Subcutaneous adipose tissue (tissue), 4 donors: ENCODE measurements around the gene CPLX3. TPM values are rescaled to one million over a fixed set of nuclear protein-coding genes. Genes with fewer than 3 reads are reported as not detected.

Experiments used
- total RNA-seq, 4 donors: library from RNA; depleted of rRNA; stranded (reverse); fragments of >200 nt; gene quantifications; one replicate each; pipeline ENCODE4 v1.1.0, GENCODE V29; 2016
- TF ChIP-seq, protein P1 (sequence below): fragments of 450-650 bp; IDR thresholded peaks from one replicate; pipeline ENCODE4 v1.5.1; 2016; ENCODE audit warnings: low read depth, mild to moderate bottlenecking, control low read depth, antibody characterized with exemption, moderate library complexity

CPLX3 gene
- total RNA-seq, 4 donors from 2014 or later, result not detected

DNA sequence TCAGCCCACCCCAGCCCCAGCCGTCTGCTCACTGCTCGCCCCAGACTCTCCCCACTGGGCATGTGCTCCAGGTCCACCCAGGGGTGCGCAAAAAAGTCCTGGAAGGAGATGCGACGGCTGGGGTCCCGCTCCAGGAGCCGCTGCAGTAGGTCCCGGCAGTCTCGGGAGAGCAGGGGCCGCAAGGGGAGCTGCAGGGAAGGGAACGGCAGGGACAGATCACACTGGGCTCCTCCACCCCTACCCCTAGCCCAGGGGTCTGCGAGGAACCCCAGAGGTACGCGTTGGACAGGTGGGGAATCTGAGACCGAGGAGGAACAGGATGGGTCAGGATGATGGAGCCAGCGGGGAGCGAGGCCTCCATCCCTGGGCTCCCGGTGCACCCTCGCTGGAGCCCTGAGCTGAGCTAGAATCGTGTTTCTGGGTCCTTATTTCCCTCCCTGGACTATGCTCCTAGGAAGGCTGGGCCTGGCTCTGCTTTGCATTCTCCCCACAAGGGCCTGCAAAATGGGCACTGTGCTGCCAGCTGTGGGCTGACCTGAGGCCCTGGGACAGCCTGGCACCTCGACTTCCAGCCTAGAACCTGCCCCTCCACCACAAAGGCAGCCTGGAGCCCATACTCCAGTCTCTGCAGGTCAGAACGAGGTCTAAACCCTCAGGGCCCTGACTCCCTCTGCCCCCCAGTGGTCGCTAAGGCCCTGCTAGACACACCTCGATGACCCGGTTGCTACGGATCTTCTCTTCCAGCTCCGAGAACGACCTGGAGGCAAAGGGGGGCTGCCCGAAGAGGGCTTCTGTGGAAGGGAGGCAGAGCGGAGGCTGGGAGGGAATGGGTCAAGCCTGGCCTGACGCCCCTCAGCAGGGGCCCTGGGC lies 13.3 kb downstream of the CPLX3 start:
- TF ChIP-seq, protein P1, sequence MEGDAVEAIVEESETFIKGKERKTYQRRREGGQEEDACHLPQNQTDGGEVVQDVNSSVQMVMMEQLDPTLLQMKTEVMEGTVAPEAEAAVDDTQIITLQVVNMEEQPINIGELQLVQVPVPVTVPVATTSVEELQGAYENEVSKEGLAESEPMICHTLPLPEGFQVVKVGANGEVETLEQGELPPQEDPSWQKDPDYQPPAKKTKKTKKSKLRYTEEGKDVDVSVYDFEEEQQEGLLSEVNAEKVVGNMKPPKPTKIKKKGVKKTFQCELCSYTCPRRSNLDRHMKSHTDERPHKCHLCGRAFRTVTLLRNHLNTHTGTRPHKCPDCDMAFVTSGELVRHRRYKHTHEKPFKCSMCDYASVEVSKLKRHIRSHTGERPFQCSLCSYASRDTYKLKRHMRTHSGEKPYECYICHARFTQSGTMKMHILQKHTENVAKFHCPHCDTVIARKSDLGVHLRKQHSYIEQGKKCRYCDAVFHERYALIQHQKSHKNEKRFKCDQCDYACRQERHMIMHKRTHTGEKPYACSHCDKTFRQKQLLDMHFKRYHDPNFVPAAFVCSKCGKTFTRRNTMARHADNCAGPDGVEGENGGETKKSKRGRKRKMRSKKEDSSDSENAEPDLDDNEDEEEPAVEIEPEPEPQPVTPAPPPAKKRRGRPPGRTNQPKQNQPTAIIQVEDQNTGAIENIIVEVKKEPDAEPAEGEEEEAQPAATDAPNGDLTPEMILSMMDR, result no peak

GRCh38 chr15:74840851-74841775 lies 14.7 kb downstream of the CPLX3 start:
- TF ChIP-seq, protein P1, result no peak

DNA sequence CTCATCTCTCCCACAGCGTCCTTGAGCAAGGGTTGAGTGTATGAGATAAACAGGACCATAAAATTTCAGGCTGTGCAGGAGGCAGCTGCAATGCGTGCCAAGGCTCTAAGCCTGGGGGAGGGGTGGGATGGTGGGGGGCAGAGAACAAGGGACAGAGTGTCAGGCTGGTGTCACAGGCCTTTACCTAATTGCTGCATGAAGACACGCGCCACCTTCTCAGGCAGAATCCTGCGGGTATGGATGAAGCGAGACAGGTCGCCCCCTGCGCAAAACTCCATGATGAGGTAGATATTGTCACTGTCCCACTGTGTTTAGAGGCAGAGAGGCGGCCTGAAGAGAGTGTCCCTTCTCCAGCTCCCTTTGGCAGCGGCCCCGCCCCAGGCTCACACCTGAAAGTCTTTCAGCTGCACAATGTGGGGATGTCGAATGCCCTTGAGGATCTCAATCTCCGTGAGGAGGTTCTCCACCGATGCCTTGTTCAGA lies 15.5 kb downstream of the CPLX3 start:
- TF ChIP-seq, protein P1, result no peak

DNA sequence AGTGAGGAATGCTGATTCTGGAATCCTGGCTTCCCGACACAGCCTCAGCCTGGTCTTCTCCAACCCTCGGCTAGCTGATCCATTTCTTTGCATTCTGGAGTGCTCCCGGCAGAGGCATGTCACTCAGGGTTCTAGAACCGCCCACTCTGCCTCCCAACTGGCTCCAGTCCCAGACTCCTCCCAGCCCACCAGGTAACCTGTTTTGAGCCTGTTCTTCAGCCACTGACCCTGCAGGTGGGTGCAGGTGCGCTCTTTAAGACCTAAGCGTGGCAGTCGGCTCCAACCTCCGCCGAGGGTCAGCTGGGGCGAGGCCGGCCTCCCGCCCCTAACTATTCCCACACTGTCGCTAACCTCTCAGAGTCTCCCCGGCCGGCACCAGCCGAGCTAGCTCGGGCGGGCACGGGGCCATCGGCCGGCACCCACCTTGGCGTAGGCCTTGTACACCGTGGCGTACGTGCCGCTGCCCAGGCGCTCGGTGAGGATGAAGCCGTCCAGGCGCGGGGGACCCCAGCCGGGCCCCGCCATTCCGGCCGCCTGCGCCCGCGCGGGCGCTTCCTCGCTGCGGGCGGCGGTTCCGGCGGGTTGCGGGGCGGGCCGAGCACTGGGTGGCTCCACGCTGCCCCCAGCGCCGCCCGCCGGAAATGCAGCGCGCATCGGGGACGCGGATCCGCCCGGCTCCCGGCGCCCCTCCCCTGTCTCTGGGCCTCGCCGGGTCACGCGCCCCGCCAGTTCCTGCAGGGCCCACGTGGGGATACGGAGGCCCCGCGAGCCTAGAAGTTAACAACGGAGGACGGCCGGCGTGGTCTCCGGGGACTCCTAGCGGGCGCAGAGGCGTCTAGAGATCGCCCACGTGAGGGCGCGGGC lies 16.4 kb downstream of the CPLX3 start, which contains the start of gene ULK3:
ULK3 (minus strand) TSS at position 576 of the 864 bp plus-strand sequence; CDS start at position 525, 51 bp downstream.
- TF ChIP-seq, protein P1, result no peak

DNA sequence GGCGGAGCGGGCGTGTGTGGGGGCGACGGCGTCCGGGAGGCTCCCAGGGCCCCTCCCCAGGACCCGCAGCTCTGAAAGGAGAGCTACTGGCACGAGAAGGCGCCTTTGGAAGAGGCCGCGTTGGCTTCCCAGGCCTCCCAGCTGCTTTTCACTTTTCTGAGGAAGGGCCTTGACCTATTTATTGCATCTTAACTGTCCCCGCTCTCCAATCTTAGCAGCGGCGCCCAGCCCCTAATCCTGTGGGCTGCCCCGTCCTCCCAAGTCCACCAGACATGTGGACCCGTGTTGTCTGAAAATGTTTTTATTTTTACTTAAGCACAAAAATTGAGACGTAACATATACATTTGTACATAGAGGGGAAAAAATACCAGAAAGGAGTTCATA lies 17.0 kb downstream of the CPLX3 start:
- TF ChIP-seq, protein P1, result no peak

- TF ChIP-seq, protein P1, result no peak
Observed at GRCh38 chr15:74843891-74844299, 17.5 kb downstream of the CPLX3 start.
